K562 (cell line): ENCODE data around the gene DRAXIN. TPM values are rescaled to one million over a fixed set of nuclear protein-coding genes. Genes with fewer than 3 reads are reported as not detected.

ENCODE experiments used
- BRCA1 ChIP-seq, 2 experiments: fragments of 450-650 bp in 1 of 2; sonication (generic) in 1 of 2; formaldehyde crosslinking in 1 of 2; IDR thresholded peaks; 2 replicates each; pipeline versions ENCODE4 v1.5.0 to v1.6.1; 2017 to 2020; ENCODE audit warnings: mild to moderate bottlenecking in 1 of 2, missing genetic modification reagents in 1 of 2
- ESRRA ChIP-seq: fragments of 450-650 bp; IDR thresholded peaks from 2 replicates; pipeline ENCODE4 v1.6.1; 2014; ENCODE audit warnings: low read depth, mild to moderate bottlenecking, moderate library complexity, borderline replicate concordance
- HSF4 ChIP-seq: fragments of 250-450 bp; sonication (Bioruptor Pico); IDR thresholded peaks from 2 replicates; pipeline ENCODE4 v2.1.2; 2022; ENCODE audit warnings: mild to moderate bottlenecking, moderate library complexity, borderline replicate concordance
- KLF16 ChIP-seq: IDR thresholded peaks from 2 replicates; pipeline ENCODE4 v1.6.1; 2016; ENCODE audit warnings: antibody characterized with exemption
- RBM34 ChIP-seq: fragments of 200-400 bp; formaldehyde crosslinking; IDR thresholded peaks from 2 replicates; pipeline ENCODE4 v1.6.1; 2018; ENCODE audit warnings: low read length, borderline replicate concordance; ENCODE audit not compliant: insufficient read depth
- SIN3B ChIP-seq: fragments of 450-650 bp; IDR thresholded peaks from 2 replicates; pipeline ENCODE4 v1.6.1; 2017; ENCODE audit warnings: low read depth, mild to moderate bottlenecking, moderate library complexity
- SPI1 ChIP-seq: IDR thresholded peaks from 2 replicates; pipeline ENCODE4 v1.6.1; 2011; ENCODE audit warnings: low read depth, low read length, control low read depth, borderline replicate concordance
- SRSF1 ChIP-seq: fragments of 200-400 bp; formaldehyde crosslinking; IDR thresholded peaks from 2 replicates; pipeline ENCODE4 v1.6.1; 2017; ENCODE audit warnings: mild to moderate bottlenecking, low read depth, low read length, moderate library complexity
- TRIM28 ChIP-seq: fragments of 450-650 bp; IDR thresholded peaks from 2 replicates; pipeline ENCODE4 v1.6.1; 2017
- ZNF224 ChIP-seq: sonication (generic); formaldehyde crosslinking; IDR thresholded peaks from 2 replicates; pipeline ENCODE4 v1.8.0; 2022; ENCODE audit warnings: mild to moderate bottlenecking, missing genetic modification reagents
- ZNF280B ChIP-seq: fragments of 250-450 bp; sonication (Bioruptor Pico); IDR thresholded peaks from 2 replicates; pipeline ENCODE4 v1.5.1; 2021; ENCODE audit warnings: mild to moderate bottlenecking
- ZNF583 ChIP-seq: fragments of 250-450 bp; sonication (Bioruptor Pico); IDR thresholded peaks from 2 replicates; pipeline ENCODE4 v1.4.0; 2020
- ZNF584 ChIP-seq: fragments of 200-800 bp; sonication (Bioruptor generic); IDR thresholded peaks from 2 replicates; pipeline ENCODE4 v1.6.1; 2016; ENCODE audit warnings: low read depth, mild to moderate bottlenecking, missing genetic modification characterization, missing compliant biosample characterization
- polyA plus RNA-seq, 8 experiments: library from polyadenylated mRNA; depleted of rRNA in 4 of 8; stranded (reverse) in 5 of 8; unstranded in 3 of 8; fragments of >200 nt; fragmentation: Nextera tagmentation in 2 of 8; fragmentation: Illumina TruSeq in 1 of 8; extraction: Ambion mirVana in 2 of 8; extraction: Trizol in 1 of 8; gene quantifications; 2 replicates each; pipeline versions ENCODE4 v1.2.1 to v1.2.3, GENCODE V29; 2011 to 2014; ENCODE audit warnings: inconsistent platforms in 1 of 8, missing spikeins in 1 of 8
- total RNA-seq, 7 experiments: library from RNA; depleted of rRNA in 6 of 7; stranded (reverse); fragments of >200 nt in 6 of 7; fragmentation: Illumina TruSeq in 2 of 7; extraction: Trizol in 2 of 7; gene quantifications; 2 replicates each; pipeline versions ENCODE4 v1.2.1 to v1.2.3, GENCODE V29; 2011 to 2021; ENCODE audit warnings: low replicate concordance in 1 of 7
- TF ChIP-seq, protein P1 (sequence below), 3 experiments: fragments of 200-800 bp in 1 of 3; sonication (Bioruptor generic) in 1 of 3; sonication (generic) in 1 of 3; formaldehyde crosslinking in 1 of 3; IDR thresholded peaks; 2 replicates each; pipeline versions ENCODE4 v1.6.1 to v1.8.0; 2016 to 2022; ENCODE audit warnings: mild to moderate bottlenecking in 2 of 3, missing compliant biosample characterization in 2 of 3, missing genetic modification characterization in 2 of 3, missing genetic modification reagents in 1 of 3
- TF ChIP-seq, protein P2 (sequence below): sonication (generic); formaldehyde crosslinking; IDR thresholded peaks from 2 replicates; pipeline ENCODE4 v1.8.0; 2023; ENCODE audit warnings: mild to moderate bottlenecking, missing genetic modification reagents

DRAXIN gene
- total and polyA plus RNA-seq, 9 of the 15 experiments (the other 6 are each of a cell fraction or from before 2014, with no cell fraction given), result 0.01 to 0.04 (median 0.01) TPM; not detected in 6

GRCh38 chr1:11719313-11720032 is 28.0 kb downstream of the DRAXIN start (continued):
- TF ChIP-seq TRIM28 (no peak), ZNF583 (CRISPR knock-in tag) (no peak), KLF16 (peak; percentile 58; the same call in 1 of the 2 replicates), HSF4 (CRISPR knock-in tag) (no peak), SIN3B (peak; percentile 49; the same call in 1 of the 2 replicates), BRCA1 (IDR thresholded peaks at IDR 0.05) (no peak), BRCA1 (CRISPR knock-in tag; IDR thresholded peaks at IDR 0.05) (no peak), SRSF1 (no peak), RBM34 (no peak), ZNF584 (no peak), ESRRA (peak; percentile 38; the same call in 1 of the 2 replicates), SPI1 (no peak), ZNF280B (CRISPR knock-in tag) (no peak), ZNF224 (CRISPR knock-in tag) (0 out of 2 replicates have a peak, but pooled peaks have one; percentile 26)
- TF ChIP-seq, protein P1, sequence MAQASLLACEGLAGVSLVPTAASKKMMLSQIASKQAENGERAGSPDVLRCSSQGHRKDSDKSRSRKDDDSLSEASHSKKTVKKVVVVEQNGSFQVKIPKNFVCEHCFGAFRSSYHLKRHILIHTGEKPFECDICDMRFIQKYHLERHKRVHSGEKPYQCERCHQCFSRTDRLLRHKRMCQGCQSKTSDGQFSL (CRISPR knock-in tag; IDR thresholded peaks at IDR 0.05), result peak; percentile 17; the same call in 1 of the 2 replicates
- TF ChIP-seq, protein P1 (tag; IDR thresholded peaks at IDR 0.05), result no peak
- TF ChIP-seq, protein P2, sequence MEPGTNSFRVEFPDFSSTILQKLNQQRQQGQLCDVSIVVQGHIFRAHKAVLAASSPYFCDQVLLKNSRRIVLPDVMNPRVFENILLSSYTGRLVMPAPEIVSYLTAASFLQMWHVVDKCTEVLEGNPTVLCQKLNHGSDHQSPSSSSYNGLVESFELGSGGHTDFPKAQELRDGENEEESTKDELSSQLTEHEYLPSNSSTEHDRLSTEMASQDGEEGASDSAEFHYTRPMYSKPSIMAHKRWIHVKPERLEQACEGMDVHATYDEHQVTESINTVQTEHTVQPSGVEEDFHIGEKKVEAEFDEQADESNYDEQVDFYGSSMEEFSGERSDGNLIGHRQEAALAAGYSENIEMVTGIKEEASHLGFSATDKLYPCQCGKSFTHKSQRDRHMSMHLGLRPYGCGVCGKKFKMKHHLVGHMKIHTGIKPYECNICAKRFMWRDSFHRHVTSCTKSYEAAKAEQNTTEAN, result no peak
